ENCODE measurements around the gene EPG5.

GRCh38 chr18:45802814-45803492 is 164.2 kb downstream of the EPG5 start:
- TF ChIP-seq, protein P1, sequence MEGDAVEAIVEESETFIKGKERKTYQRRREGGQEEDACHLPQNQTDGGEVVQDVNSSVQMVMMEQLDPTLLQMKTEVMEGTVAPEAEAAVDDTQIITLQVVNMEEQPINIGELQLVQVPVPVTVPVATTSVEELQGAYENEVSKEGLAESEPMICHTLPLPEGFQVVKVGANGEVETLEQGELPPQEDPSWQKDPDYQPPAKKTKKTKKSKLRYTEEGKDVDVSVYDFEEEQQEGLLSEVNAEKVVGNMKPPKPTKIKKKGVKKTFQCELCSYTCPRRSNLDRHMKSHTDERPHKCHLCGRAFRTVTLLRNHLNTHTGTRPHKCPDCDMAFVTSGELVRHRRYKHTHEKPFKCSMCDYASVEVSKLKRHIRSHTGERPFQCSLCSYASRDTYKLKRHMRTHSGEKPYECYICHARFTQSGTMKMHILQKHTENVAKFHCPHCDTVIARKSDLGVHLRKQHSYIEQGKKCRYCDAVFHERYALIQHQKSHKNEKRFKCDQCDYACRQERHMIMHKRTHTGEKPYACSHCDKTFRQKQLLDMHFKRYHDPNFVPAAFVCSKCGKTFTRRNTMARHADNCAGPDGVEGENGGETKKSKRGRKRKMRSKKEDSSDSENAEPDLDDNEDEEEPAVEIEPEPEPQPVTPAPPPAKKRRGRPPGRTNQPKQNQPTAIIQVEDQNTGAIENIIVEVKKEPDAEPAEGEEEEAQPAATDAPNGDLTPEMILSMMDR (IDR thresholded peaks at IDR 0.05 in 2 of 3, conservative IDR thresholded peaks at IDR 0.05 in 1 of 3; ENCODE audit: insufficient read depth in 2 of 3, low read depth in 1 of 3, low read length in 3 of 3), result no peak
- TF ChIP-seq E2F3 (CRISPR knock-in tag; IDR thresholded peaks at IDR 0.05) (no peak), SFPQ (IDR thresholded peaks at IDR 0.05; ENCODE audit: low read depth, low read length) (no peak)
- TF ChIP-seq, protein P2, sequence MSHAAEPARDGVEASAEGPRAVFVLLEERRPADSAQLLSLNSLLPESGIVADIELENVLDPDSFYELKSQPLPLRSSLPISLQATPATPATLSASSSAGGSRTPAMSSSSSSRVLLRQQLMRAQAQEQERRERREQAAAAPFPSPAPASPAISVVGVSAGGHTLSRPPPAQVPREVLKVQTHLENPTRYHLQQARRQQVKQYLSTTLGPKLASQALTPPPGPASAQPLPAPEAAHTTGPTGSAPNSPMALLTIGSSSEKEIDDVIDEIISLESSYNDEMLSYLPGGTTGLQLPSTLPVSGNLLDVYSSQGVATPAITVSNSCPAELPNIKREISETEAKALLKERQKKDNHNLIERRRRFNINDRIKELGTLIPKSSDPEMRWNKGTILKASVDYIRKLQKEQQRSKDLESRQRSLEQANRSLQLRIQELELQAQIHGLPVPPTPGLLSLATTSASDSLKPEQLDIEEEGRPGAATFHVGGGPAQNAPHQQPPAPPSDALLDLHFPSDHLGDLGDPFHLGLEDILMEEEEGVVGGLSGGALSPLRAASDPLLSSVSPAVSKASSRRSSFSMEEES (CRISPR knock-in tag; IDR thresholded peaks at IDR 0.05), result no peak
